ENCODE results near the gene PCMT1.
"Not testable (repeated sequence)": the region's sequence is repeated elsewhere in the genome, so short reads cannot be mapped to it uniquely, and the experiment has no call there.

Gene PCMT1

DNA sequence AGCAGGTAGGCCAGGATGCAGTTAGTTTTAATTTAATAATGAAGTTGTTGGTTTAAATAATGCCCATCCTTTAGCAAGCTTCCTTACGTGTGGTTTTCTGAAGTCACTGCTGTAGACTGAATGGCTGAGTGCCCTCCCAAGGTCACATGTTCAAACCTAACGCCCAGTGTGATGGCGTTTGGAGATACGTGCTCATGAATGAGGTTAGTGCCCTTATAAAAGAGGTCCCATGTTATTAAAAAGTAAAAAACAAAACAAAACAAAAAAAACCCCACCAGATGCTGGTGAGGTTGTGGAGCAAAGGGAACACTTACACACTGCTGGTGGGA lies 98.4 kb downstream of the PCMT1 start:
- Mint-ChIP-seq H3K4me1 (ENCODE audit: low read depth) (peaks cover 18% of the 10 kb centered on the region), H3K27ac (no peak overlapping the region), H3K9me3 (no peaks in the 10 kb centered on the region), H3K4me3 (no peak overlapping the region), H3K36me3 (ENCODE audit: low read depth) (no peaks in the 10 kb centered on the region), H3K27me3 (ENCODE audit: low read depth) (peaks cover 37% of the 10 kb centered on the region)

DNA sequence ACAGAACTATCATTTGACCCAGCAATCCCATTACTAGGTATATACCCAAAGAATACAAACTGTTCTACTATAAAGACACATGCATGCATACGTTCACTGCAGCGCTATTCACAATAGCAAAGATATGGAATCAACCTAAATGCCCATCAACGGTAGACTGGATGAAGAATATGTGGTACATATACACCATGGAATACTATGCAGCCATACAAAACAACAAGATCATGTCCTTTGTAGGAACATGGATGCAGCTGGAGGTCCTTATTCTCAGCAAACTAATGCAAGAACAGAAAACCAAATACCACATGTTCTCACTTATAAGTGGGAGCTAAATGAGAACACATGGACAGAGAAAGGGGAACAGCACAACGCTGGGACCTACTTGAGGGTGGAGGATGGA lies 98.8 kb downstream of the PCMT1 start:
- H3K4me3 Mint-ChIP-seq; H3K9me3 Mint-ChIP-seq; H3K36me3 Mint-ChIP-seq (ENCODE audit: low read depth); H3K27ac Mint-ChIP-seq: not testable (repeated sequence)
- Mint-ChIP-seq H3K27me3 (ENCODE audit: low read depth) (peaks cover 36% of the 10 kb centered on the region), H3K4me1 (ENCODE audit: low read depth) (peaks cover 19% of the 10 kb centered on the region)

DNA sequence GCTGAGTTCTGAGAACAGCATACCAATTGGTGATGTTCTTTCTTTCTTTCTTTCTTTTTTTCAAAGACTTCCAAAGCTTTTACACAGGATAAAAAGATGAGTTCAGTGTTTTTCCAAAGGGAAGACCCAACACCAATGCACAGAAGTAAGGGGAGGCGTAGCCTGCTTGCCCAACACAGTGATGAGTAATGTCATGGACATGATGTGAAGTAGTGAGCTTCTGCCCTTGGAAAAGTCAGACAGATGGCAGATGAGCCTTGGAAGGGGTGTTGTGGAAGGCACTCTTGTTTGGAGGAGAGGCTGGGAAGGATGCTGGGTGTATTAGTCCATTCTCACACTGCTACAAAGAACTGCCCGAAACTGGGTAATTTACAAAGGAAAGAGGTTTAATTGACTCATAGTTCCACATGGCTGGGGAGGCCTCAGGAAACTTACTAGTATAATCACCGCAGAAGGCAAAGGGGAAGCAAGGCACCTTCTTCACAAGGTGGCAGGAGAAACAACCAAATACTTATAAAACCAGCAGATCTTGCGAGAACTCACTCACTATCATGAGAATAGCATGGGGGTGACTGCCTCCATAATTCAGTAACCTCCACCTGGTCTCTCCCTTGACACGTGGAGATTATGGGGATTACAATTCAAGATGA lies 102.0 kb downstream of the PCMT1 start:
- Mint-ChIP-seq H3K4me3 (no peak overlapping the region), H3K36me3 (ENCODE audit: low read depth) (no peaks in the 10 kb centered on the region)

DNA sequence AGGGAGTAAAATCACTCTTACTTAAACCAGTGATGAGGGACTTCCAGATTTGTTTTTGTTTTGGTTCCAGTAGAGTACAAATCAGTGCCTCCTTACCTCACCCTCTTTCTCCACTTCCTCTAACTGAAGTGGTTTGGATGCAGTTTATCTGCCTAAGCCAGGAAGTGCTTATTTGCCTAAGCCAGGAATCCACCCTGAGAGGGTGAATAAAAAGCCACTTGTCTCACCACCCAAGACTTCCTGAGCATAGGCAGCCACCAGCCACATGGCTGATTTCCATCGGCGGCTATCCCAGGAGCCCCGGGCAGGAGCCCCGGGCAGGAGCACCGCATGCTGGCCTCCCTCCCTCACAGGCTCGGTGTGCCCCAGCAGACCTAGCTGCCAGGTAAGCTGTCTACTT lies 102.6 kb downstream of the PCMT1 start:
- Mint-ChIP-seq H3K27ac (no peak overlapping the region), H3K9me3 (no peaks in the 10 kb centered on the region), H3K4me3 (no peak overlapping the region), H3K4me1 (ENCODE audit: low read depth) (peaks cover 24% of the 10 kb centered on the region), H3K36me3 (ENCODE audit: low read depth) (no peaks in the 10 kb centered on the region), H3K27me3 (ENCODE audit: low read depth) (peaks cover 41% of the 10 kb centered on the region)

More for the DNA sequence above, 102.0 kb downstream of the PCMT1 start:
- Mint-ChIP-seq H3K9me3 (no peaks in the 10 kb centered on the region), H3K27me3 (ENCODE audit: low read depth) (peaks cover 38% of the 10 kb centered on the region), H3K4me1 (ENCODE audit: low read depth) (peaks cover 23% of the 10 kb centered on the region), H3K27ac (no peak overlapping the region)

DNA sequence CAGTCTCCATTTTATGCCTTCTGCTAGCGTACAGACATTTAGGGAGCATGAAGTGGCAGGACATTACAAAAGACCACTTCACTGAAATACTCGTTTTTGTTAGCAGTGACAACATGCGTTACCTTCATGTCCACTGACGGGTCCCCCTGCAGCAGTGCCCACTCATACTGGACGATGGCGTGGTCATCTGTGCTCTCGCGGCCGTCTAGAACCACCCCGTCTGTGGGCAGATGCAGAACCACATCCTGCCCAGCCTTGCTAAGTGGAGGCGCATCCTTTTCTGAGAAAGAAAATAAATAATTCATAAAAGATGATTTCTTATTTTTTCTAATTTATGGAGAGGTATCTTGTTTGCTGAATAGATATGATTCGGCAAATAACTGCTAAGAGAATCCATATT lies 103.3 kb downstream of the PCMT1 start:
- Mint-ChIP-seq H3K27me3 (ENCODE audit: low read depth) (peaks cover 44% of the 10 kb centered on the region), H3K36me3 (ENCODE audit: low read depth) (no peaks in the 10 kb centered on the region), H3K4me3 (no peak overlapping the region), H3K9me3 (no peaks in the 10 kb centered on the region), H3K27ac (no peak overlapping the region), H3K4me1 (ENCODE audit: low read depth) (peaks cover 22% of the 10 kb centered on the region)

DNA sequence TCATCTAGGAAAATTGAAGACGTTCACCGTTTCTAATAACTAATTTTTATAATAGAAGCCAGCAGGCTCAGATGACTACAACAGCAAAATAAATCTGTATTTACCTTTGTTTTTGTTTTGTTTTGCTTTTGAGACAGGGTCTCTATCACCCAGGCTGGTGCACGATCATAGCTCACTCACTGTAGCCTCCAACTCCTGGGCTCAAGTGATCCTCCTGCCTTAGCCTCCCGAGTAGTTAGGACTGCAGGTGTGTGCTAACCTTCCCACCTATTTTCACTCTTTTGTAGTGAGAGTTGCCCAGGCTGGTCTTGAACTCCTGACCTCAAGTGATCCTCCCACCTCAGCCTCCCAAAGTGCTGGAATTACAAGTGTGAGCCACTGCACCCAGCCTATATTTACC lies 104.5 kb downstream of the PCMT1 start:
- Mint-ChIP-seq H3K4me1 (ENCODE audit: low read depth) (peaks cover 22% of the 10 kb centered on the region), H3K27me3 (ENCODE audit: low read depth) (peaks cover 43% of the 10 kb centered on the region)
- H3K4me3 Mint-ChIP-seq; H3K9me3 Mint-ChIP-seq; H3K36me3 Mint-ChIP-seq (ENCODE audit: low read depth); H3K27ac Mint-ChIP-seq: not testable (repeated sequence)

DNA sequence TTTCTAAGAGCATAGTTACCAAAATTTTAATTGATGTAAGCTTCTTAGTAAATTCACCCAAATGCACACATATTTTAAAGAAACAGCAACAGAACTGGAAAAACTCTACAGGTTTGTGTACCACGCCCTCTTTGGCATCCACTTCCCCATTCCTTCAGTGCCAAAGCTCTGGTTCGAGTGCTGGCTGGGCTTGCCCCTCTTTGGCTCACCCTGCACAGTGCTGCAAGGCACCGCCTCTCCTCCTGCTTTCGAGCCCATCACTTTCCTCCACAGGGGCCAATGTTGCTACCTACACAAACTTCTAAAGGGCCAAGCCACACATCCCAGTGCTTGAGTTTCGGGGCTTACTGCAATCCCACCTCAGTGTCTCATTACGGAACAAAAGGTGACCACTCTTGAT lies 105.0 kb downstream of the PCMT1 start:
- H3K36me3 Mint-ChIP-seq (ENCODE audit: low read depth) = no peaks in the 10 kb centered on the region
- no peak overlapping the region for H3K4me3 Mint-ChIP-seq
- no peak overlapping the region for H3K27ac Mint-ChIP-seq
- peaks cover 42% of the 10 kb centered on the region for H3K27me3 Mint-ChIP-seq (ENCODE audit: low read depth)
- H3K4me1 Mint-ChIP-seq (ENCODE audit: low read depth) = peaks cover 22% of the 10 kb centered on the region
- H3K9me3 Mint-ChIP-seq = no peaks in the 10 kb centered on the region

DNA sequence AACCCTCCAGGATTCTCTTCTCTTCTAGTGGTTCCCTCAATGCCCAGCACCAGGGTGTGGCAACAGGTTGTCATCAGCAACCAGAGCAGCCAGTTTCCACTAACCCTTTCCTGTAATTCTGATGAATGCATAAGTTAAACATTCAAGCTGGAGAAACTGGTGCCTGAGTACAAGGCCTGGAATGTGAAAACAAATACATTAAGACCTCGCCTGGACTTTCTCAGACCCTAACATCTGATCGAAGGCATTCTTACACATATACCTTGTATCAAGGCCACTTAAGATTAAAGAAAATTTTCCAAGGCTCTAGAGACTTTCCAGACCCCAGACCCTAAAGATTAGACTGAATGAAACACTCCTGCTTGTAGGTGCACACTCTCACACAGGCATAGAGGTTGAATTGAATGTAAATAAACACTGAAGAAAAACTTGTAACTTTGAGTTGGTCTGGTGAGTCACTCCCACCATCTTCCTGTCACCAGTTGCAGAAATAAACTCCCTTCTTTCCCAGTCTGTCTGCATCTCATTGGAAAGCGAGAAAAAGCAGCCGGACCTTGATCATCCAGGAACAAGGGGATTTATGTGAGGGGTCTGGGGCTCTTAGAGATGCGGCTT lies 105.6 kb downstream of the PCMT1 start:
- H3K27ac Mint-ChIP-seq = no peak overlapping the region
- no peaks in the 10 kb centered on the region for H3K9me3 Mint-ChIP-seq
- H3K27me3 Mint-ChIP-seq (ENCODE audit: low read depth) = peaks cover 36% of the 10 kb centered on the region
- peaks cover 22% of the 10 kb centered on the region for H3K4me1 Mint-ChIP-seq (ENCODE audit: low read depth)
- no peaks in the 10 kb centered on the region for H3K36me3 Mint-ChIP-seq (ENCODE audit: low read depth)
- no peak overlapping the region for H3K4me3 Mint-ChIP-seq

DNA sequence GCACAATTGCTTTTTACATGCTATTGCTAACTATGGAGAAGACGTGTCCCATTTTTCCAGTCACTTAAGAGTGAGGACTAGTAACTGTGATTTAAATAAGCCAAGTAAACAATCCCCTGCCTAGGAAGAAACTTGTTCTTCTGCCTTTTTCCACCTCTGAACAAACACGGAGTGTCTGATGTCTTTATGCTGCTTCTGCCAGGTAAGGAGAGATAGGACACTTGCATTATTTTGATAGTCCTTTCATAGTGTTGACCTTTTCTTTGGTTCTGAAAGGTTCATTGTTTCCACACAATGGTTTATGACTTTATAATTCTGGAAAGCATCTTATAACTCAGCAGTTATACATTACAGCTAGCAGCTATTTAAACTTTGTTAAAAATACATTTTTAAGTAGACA lies 106.2 kb downstream of the PCMT1 start:
- Mint-ChIP-seq H3K36me3 (ENCODE audit: low read depth) (no peaks in the 10 kb centered on the region), H3K27ac (no peak overlapping the region), H3K4me1 (ENCODE audit: low read depth) (peaks cover 25% of the 10 kb centered on the region)

DNA sequence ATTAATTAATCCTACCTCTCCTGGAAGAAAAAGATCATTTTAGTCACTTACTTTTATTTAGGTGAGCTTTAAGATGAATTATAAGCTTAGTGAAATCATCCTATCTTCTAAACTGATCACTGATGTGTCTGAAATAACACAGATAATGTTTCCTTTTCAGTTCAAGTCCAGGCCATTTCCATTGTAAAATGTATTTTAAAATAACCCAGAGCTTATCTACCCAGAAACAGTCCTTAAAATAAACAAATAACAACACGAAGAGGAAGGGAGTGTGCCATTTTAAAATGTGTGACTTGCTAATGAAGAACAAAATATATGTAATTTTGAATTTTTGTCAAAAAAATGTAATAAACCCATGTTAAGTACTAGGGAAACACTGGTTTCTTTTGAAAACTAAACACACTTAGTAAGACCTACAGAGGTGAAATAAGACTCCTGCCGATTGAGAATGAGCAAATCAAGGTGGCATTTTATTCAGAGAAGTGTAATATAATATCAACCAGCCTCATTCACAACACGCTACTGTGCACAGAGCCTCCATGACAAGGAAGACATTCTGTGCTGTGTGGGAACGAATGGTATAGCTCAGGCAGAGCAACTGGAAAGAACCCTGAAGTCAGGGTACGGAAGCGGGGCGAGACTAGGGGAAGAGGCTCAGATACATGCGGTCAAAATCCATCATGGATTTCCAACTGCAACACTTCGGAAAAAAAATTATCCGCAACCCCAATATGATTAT lies 106.9 kb downstream of the PCMT1 start:
- H3K36me3 Mint-ChIP-seq (ENCODE audit: low read depth) = no peaks in the 10 kb centered on the region
- no peak overlapping the region for H3K4me3 Mint-ChIP-seq
- no peaks in the 10 kb centered on the region for H3K9me3 Mint-ChIP-seq
- H3K27me3 Mint-ChIP-seq (ENCODE audit: low read depth) = peaks cover 34% of the 10 kb centered on the region
- H3K27ac Mint-ChIP-seq = no peak overlapping the region
- peaks cover 23% of the 10 kb centered on the region for H3K4me1 Mint-ChIP-seq (ENCODE audit: low read depth)

More for the DNA sequence above, 106.2 kb downstream of the PCMT1 start:
- Mint-ChIP-seq H3K4me3 (no peak overlapping the region), H3K27me3 (ENCODE audit: low read depth) (peaks cover 33% of the 10 kb centered on the region), H3K9me3 (no peaks in the 10 kb centered on the region)

DNA sequence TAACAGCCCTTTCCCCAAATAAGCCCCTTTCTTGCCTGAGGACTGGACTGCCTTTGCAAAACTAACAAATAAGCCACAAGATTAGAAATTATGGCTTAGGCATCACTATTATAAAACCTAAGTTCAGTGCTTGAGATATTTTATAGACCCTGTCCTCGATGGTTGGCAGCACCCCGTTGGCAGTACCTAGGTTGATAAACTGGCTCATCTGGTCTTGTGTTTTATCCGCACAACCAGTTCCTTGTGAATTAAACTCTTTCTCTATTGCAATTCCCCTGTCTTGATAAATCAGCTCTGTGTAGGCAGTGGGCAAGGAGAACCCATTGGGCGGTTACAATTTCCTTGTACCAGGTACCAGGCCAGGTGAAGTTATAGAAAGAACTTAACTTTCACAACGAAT lies 108.0 kb downstream of the PCMT1 start:
- Mint-ChIP-seq H3K36me3 (ENCODE audit: low read depth) (no peaks in the 10 kb centered on the region), H3K27me3 (ENCODE audit: low read depth) (peaks cover 37% of the 10 kb centered on the region), H3K4me3 (no peak overlapping the region), H3K9me3 (no peaks in the 10 kb centered on the region), H3K27ac (no peak overlapping the region), H3K4me1 (ENCODE audit: low read depth) (peaks cover 18% of the 10 kb centered on the region)

DNA sequence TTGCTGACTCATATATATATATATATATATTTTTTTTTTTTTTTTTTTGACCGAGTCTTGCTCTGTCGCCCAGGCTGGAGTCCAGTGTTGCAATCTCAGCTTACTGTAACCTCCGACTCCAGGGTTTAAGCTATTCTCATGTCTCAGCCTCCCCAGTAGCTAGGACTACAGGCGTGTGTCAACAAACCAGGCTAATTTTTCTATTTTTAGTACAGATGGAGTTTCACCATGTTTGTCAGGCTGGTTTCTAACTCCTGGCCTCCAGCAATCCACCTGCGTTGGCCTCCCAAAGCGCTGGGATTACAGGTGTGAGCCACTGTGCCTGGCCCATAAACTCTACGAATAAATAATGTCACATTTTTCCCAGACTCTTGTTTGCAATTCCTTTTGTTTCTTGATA lies 109.8 kb downstream of the PCMT1 start:
- Mint-ChIP-seq H3K4me3 (no peak overlapping the region), H3K27me3 (ENCODE audit: low read depth) (peaks cover 42% of the 10 kb centered on the region), H3K36me3 (ENCODE audit: low read depth) (no peaks in the 10 kb centered on the region), H3K4me1 (ENCODE audit: low read depth) (peaks cover 17% of the 10 kb centered on the region), H3K27ac (no peak overlapping the region), H3K9me3 (no peaks in the 10 kb centered on the region)

DNA sequence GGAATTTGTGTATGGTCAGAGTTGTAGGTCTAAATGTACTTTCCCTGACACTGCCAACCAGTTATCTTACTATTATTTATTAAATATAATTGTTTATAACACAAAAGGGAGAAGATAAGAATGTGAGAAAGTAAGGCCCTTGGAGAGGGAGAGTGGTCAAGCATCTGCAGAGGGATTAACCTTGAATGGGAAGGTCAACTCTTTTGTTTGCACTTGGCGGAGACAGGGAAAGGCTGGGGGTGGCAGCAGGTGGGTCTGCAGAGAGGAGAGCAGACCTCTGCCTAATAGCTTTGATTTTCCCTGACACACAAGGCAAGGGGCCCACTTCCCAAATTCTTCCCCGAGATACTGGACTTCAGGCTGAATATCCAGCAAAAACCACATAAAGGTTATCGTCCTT lies 110.4 kb downstream of the PCMT1 start:
- Mint-ChIP-seq H3K9me3 (no peaks in the 10 kb centered on the region), H3K27me3 (ENCODE audit: low read depth) (peaks cover 37% of the 10 kb centered on the region), H3K27ac (no peak overlapping the region), H3K36me3 (ENCODE audit: low read depth) (no peaks in the 10 kb centered on the region), H3K4me1 (ENCODE audit: low read depth) (peaks cover 15% of the 10 kb centered on the region), H3K4me3 (no peak overlapping the region)

DNA sequence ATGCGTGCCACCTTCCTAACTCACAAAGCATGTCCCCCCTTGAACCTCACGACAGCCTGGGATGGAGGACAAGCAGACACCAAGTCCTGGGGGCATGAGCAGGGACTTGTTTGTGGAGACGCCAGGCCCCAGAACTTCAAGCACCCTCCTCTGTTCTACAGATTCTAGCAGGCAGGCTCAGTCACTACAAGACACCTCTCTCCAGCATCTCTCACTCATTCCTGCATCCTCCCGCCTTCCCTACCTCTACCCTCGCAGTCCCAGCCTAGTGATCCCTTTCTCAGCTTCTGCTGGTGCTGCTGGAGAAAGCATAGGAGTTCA lies 110.9 kb downstream of the PCMT1 start:
- H3K27ac Mint-ChIP-seq = no peak overlapping the region
- H3K4me3 Mint-ChIP-seq = no peak overlapping the region
- H3K27me3 Mint-ChIP-seq (ENCODE audit: low read depth) = peaks cover 38% of the 10 kb centered on the region
- H3K4me1 Mint-ChIP-seq (ENCODE audit: low read depth) = peaks cover 12% of the 10 kb centered on the region
- H3K9me3 Mint-ChIP-seq = no peaks in the 10 kb centered on the region
- no peaks in the 10 kb centered on the region for H3K36me3 Mint-ChIP-seq (ENCODE audit: low read depth)
